ENCODE results near the gene NT5DC2.

The NT5DC2 gene

GRCh38 chr3:52525680-52526561 lies 7.7 kb downstream of the NT5DC2 start:
- Mint-ChIP-seq H3K27me3 (no peaks in the 10 kb centered on the region), H3K4me1 (no peaks in the 10 kb centered on the region), H3K9me3 (no peaks in the 10 kb centered on the region), H3K36me3 (ENCODE audit: insufficient read depth) (peaks cover 2% of the 10 kb centered on the region), H3K27ac (ENCODE audit: low read depth) (no peak overlapping the region), H3K4me3 (no peak overlapping the region)
- no peak for DNase-seq (ENCODE audit: low spot score in 2 of 2)
- ATAC-seq (replicated peaks; ENCODE audit: extremely low read depth, poor library complexity, severe bottlenecking), result no peak

- Mint-ChIP-seq H3K4me1 (no peaks in the 10 kb centered on the region), H3K27me3 (no peaks in the 10 kb centered on the region), H3K27ac (ENCODE audit: low read depth) (no peak overlapping the region), H3K36me3 (ENCODE audit: insufficient read depth) (peaks cover 2% of the 10 kb centered on the region), H3K9me3 (no peaks in the 10 kb centered on the region), H3K4me3 (no peak overlapping the region)
- DNase-seq (ENCODE audit: low spot score in 2 of 2), result no peak
- no peak for ATAC-seq (replicated peaks; ENCODE audit: extremely low read depth, poor library complexity, severe bottlenecking)
Measured at GRCh38 chr3:52524752-52525679, 8.6 kb downstream of the NT5DC2 start.

DNA sequence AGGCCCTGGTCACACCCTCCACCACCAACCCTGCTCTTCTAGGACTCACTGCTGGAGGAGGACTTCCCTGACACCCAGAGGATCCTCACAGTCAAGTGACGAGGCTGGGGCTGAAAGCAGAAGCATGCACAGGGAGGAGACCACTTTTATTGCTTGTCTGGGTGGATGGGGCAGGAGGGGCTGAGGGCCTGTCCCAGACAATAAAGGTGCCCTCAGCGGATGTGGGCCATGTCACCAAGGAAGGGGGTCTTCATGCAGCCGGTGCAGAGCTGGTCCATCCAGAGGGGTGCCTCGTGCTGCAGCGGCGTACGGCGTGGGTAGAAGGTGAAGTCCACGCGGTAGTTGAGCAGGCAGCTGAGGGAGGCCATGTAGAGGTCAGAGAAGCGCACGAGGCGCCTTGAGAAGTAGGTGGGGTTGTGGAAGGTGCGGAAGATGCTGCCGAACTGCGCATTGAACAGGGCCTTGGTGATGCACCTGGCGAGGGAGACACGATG lies 9.4 kb downstream of the NT5DC2 start:
- no peak for DNase-seq (ENCODE audit: low spot score in 2 of 2)
- Mint-ChIP-seq H3K4me3 (no peak overlapping the region), H3K27ac (ENCODE audit: low read depth) (no peak overlapping the region), H3K9me3 (no peaks in the 10 kb centered on the region), H3K27me3 (no peaks in the 10 kb centered on the region), H3K4me1 (no peaks in the 10 kb centered on the region), H3K36me3 (ENCODE audit: insufficient read depth) (peaks cover 2% of the 10 kb centered on the region)
- ATAC-seq (replicated peaks; ENCODE audit: extremely low read depth, poor library complexity, severe bottlenecking), result no peak

- no peak overlapping the region for H3K27ac Mint-ChIP-seq (ENCODE audit: low read depth)
- no peak for ATAC-seq (replicated peaks; ENCODE audit: extremely low read depth, poor library complexity, severe bottlenecking)
Measured at GRCh38 chr3:52523386-52524257, 10.0 kb downstream of the NT5DC2 start.

DNA sequence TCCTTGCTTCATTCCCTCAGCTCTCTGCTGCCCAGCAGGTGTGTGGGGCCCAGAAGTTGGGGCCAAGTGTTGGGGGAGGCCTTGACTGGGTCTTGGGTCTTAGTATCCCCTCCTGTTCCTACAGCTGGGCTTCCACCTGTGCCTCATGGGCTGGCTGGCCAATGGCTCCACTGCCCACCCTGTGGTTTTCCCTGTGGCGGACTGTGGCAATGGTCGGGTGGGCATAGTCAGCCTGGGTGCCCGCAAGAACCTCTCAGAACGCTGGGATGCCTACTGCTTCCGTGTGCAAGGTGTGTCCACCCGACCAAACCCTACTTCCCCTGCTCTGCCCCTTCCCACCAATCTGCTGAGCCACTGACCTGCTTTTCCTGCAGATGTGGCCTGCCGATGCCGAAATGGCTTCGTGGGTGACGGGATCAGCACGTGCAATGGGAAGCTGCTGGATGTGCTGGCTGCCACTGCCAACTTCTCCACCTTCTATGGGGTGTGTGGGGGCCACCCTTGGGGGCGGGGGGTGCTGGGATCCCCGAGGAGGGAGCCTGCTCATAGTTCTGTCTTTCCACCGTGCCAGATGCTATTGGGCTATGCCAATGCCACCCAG lies 10.9 kb downstream of the NT5DC2 start:
- H3K27ac Mint-ChIP-seq (ENCODE audit: low read depth), result no peak overlapping the region
- no peak for DNase-seq (ENCODE audit: low spot score in 2 of 2)
- no peaks in the 10 kb centered on the region for H3K4me1 Mint-ChIP-seq
- H3K4me3 Mint-ChIP-seq, result no peak overlapping the region
- ATAC-seq (replicated peaks; ENCODE audit: extremely low read depth, poor library complexity, severe bottlenecking), result no peak
- no peaks in the 10 kb centered on the region for H3K9me3 Mint-ChIP-seq
- H3K27me3 Mint-ChIP-seq, result no peaks in the 10 kb centered on the region
- peaks cover 2% of the 10 kb centered on the region for H3K36me3 Mint-ChIP-seq (ENCODE audit: insufficient read depth)

More at GRCh38 chr3:52523386-52524257, 10.0 kb downstream of the NT5DC2 start:
- Mint-ChIP-seq H3K27me3 (no peaks in the 10 kb centered on the region), H3K36me3 (ENCODE audit: insufficient read depth) (peaks cover 2% of the 10 kb centered on the region), H3K4me3 (no peak overlapping the region), H3K9me3 (no peaks in the 10 kb centered on the region), H3K4me1 (no peaks in the 10 kb centered on the region)
- DNase-seq (ENCODE audit: low spot score in 2 of 2), result no peak

GRCh38 chr3:52521881-52522650 lies 11.6 kb downstream of the NT5DC2 start:
- no peak for DNase-seq (ENCODE audit: low spot score in 2 of 2)
- Mint-ChIP-seq H3K27me3 (no peaks in the 10 kb centered on the region), H3K4me1 (no peaks in the 10 kb centered on the region), H3K36me3 (ENCODE audit: insufficient read depth) (peaks cover 2% of the 10 kb centered on the region), H3K9me3 (no peaks in the 10 kb centered on the region), H3K27ac (ENCODE audit: low read depth) (no peak overlapping the region), H3K4me3 (no peak overlapping the region)
- ATAC-seq (replicated peaks; ENCODE audit: extremely low read depth, poor library complexity, severe bottlenecking), result no peak

DNA sequence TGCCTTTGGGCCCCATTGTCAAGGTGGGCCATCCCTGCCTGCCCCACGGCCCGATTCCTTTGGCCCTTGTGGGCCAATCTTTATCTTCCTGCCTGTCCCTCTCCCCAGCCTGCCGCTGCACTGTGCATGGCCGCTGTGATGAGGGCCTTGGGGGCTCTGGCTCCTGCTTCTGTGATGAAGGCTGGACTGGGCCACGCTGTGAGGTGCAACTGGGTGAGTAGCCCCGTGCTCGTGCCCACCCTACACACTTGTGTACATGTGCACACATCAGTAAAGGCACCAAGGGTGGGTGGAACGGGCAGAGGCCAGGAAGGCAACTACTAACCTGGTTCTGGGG lies 12.2 kb downstream of the NT5DC2 start:
- no peaks in the 10 kb centered on the region for H3K9me3 Mint-ChIP-seq
- H3K27me3 Mint-ChIP-seq, result no peaks in the 10 kb centered on the region
- no peak overlapping the region for H3K27ac Mint-ChIP-seq (ENCODE audit: low read depth)
- ATAC-seq (replicated peaks; ENCODE audit: extremely low read depth, poor library complexity, severe bottlenecking) (no peak), DNase-seq (ENCODE audit: low spot score in 2 of 2) (no peak)
- H3K4me3 Mint-ChIP-seq, result no peak overlapping the region
- peaks cover 2% of the 10 kb centered on the region for H3K36me3 Mint-ChIP-seq (ENCODE audit: insufficient read depth)
- H3K4me1 Mint-ChIP-seq, result no peaks in the 10 kb centered on the region

- no peaks in the 10 kb centered on the region for H3K27me3 Mint-ChIP-seq
- no peak overlapping the region for H3K27ac Mint-ChIP-seq (ENCODE audit: low read depth)
- no peaks in the 10 kb centered on the region for H3K4me1 Mint-ChIP-seq
- no peaks in the 10 kb centered on the region for H3K9me3 Mint-ChIP-seq
- no peak overlapping the region for H3K4me3 Mint-ChIP-seq
- no peak for ATAC-seq (replicated peaks; ENCODE audit: extremely low read depth, poor library complexity, severe bottlenecking)
- H3K36me3 Mint-ChIP-seq (ENCODE audit: insufficient read depth), result peaks cover 2% of the 10 kb centered on the region
- no peak for DNase-seq (ENCODE audit: low spot score in 2 of 2)
Measured at GRCh38 chr3:52520716-52521487, 12.8 kb downstream of the NT5DC2 start.

DNA sequence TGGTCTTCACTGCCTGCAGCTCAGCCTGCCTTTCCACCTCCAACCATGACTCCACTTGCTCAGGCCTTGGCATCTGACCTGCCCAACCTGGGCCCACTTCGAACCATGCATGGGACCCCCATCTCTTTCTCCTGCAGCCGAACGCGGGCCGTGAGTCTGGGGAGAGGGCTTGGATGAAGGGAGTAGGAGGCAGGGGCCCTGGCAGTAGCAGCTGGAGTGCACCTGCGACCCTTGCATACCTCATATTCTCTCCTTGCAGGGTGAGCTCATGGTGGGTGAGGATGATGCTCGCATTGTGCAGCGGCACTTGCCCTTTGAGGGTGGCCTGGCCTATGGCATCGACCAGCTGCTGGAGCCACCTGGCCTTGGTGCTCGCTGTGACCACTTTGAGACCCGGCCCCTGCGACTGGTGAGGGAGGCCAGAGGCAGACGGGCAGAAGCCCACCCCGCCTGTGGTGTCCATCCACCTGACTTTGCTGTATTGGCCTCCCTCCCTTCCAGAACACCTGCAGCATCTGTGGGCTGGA lies 13.5 kb downstream of the NT5DC2 start:
- Mint-ChIP-seq H3K27me3 (no peaks in the 10 kb centered on the region), H3K27ac (ENCODE audit: low read depth) (no peak overlapping the region), H3K9me3 (no peaks in the 10 kb centered on the region), H3K4me3 (no peak overlapping the region), H3K36me3 (ENCODE audit: insufficient read depth) (peaks cover 2% of the 10 kb centered on the region), H3K4me1 (no peaks in the 10 kb centered on the region)
- no peak for DNase-seq (ENCODE audit: low spot score in 2 of 2)
- no peak for ATAC-seq (replicated peaks; ENCODE audit: extremely low read depth, poor library complexity, severe bottlenecking)

DNA sequence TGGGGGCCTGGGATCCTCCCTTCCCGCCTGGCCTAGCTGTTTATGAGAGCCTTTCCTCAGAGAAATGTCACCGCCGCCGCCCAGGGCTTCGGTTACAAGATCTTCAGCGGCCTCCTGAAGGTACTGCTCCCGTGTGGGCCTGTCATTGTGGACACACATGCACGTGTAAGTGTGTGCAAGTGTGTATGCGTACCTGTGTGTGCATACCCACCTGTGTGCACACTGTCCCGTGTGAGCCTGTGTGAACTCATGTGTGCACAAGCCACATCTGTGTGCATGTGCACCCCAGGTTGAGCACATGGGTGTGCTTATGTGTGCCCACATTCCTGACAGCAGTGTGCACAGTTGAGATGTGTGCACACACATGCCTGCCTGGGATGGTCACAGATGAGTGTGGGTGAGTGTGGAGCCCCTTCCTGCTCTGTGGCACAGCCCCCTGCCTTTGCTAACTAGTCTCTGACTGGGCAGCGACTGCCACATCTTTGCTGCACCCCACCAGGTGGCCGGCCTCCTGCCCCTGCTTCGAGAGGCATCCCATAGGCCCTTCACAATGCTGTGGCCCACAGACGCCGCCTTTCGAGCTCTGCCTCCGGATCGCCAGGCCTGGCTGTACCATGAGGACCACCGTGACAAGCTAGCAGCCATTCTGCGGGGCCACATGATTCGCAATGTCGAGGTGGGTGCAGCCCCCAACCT lies 14.1 kb downstream of the NT5DC2 start:
- ATAC-seq (replicated peaks; ENCODE audit: extremely low read depth, poor library complexity, severe bottlenecking), result no peak
- Mint-ChIP-seq H3K4me1 (no peaks in the 10 kb centered on the region), H3K36me3 (ENCODE audit: insufficient read depth) (peaks cover 2% of the 10 kb centered on the region), H3K27ac (ENCODE audit: low read depth) (no peak overlapping the region), H3K9me3 (no peaks in the 10 kb centered on the region), H3K27me3 (no peaks in the 10 kb centered on the region), H3K4me3 (no peak overlapping the region)
- no peak for DNase-seq (ENCODE audit: low spot score in 2 of 2)

All from central memory CD8-positive, alpha-beta T cell (primary cell).